ENCODE results near the gene COL16A1.

The COL16A1 gene

DNA sequence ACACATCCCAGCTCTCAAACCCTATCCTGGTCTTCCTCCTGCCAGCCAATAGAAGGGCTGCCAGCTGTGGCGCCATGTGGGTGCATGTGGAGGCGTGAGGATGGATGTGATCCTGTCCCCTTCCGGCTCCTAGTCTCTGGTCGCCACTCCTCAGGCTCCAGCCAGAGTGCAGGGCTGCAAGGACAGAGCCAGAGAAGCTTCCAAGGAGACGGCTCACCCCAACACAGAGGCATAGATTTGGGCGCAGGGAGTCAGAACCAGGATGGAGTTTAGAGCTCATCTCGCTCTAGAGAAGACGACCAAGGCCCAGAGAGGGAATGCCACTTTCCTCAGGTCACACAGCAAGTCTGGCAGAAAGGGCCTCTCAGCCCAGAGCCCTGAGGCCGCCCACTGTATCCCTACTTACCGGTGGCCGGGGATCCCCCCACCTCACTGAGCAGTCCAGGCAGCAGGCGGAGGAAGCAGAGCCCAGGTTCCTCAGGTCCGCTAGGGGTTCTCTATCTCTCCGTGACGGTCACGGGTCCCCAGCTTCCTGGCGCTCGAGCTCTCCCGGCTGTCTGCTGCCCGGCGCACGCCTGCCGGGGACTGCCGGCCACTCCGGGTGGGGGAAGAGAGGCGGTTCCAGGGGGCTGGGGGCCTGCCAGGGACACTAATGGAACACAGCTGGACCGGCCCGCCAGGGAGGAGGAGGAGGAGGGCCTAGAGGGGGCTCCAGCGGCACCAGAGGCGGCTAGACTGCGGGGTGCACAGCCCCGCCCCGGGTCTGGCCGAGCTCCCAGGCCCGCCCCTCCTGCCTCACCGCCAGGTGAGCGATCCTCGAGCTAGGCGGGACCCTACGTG lies at the start of gene COL16A1:
Gene COL16A1, minus strand, starts transcription at position 587 of the 840 bp plus-strand sequence. CDS start 1,824 bp downstream, outside the sequence.
- peak; percentile 95 for DNase-seq

DNA sequence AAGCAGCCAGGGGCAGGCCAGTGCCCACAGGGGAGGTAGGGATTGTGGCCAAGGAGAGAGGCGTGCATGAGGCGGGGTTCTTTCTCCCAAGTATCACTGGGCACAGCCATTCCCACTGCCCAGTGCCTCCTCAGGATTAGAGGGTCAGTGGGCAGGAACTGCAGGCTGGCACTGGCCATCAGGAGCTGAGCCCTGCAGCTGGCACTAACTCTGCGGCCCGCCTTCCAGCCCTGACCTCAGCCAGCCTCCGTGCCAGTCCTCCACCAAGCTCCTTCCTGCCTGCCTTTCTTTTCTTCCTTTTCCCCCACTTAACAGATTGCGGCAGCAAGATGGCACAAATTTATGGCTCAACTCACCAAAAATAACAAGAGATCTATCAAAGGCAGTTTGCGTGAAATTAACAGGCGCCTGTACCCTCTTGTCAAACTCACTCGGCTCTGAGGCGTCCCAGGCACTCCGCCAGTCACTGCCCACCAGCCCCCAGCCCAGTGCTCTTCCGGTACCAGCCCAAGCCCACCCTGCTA lies 49.2 kb upstream of the COL16A1 start:
- peak; percentile 42 for DNase-seq

DNA sequence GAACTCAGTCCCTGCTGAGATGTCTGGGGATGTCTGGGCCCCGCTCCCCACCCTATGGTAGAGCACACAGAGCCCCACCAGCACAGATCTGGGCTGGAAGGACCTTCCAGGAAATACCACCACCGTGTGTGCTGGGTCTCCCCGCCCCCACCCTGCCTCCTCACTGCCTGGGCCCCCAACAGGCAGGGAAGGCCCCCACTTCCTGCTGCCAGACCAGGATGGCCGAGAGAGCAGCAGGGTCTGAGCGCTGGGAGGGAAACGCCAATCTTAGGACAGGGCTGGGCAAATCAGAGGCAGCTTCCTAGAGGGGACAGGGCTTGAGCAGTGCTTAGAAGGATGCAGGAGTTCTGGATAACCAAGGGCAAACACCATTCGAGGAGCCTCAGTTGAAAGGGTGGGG lies 48.4 kb upstream of the COL16A1 start:
- no peak for DNase-seq

DNA sequence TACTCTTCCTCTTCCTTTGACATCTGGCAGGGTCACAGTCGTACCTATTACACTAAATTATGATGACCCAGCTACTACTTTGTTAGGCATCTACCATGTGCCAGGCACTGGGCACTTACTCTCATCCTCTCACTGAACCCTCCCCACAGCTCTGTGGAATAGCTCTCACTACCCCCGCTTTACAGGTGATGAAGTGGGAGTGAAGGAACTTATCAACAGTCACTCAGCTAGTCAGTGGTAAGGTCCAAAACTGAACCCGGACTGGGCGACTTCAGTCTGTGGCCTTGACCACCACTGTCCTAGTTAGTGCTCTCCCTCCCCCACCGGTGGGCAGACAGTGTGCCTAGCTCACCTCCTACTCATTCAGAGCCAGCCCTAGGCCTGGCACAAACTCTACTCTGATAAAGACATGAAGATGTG lies 48.0 kb upstream of the COL16A1 start:
- no peak for DNase-seq

DNA sequence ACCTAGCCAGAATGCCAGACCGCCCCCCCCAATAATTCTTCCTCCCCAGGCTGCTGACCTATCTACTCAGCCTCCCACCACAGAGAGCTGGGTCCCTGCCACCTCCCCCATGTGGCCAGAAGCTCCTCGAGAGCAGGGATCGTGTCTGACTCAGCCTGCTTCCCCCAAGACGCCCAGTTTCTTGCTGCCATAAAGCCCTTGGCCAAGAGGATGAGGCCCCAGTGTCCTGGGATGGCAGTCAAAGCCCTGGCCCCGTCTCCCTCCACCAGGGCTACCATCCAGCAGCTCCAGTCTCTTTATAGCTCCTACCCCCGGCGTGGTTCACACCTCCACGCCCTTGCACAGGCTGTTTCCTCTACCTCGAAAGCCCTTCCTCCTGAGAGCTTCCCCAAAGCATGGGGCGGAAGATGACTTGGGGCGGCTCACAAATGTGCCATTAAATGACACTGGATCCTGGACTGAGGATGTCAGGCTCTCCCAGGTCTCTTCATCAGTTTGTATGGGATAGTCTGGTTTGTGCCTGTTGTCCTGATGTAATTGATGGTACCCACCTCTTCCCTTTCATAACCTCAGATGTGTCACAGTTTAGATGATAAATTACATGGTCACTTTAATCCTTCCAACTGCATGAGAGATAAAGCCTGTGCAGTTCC lies 47.2 kb upstream of the COL16A1 start:
- DNase-seq, result no peak

DNA sequence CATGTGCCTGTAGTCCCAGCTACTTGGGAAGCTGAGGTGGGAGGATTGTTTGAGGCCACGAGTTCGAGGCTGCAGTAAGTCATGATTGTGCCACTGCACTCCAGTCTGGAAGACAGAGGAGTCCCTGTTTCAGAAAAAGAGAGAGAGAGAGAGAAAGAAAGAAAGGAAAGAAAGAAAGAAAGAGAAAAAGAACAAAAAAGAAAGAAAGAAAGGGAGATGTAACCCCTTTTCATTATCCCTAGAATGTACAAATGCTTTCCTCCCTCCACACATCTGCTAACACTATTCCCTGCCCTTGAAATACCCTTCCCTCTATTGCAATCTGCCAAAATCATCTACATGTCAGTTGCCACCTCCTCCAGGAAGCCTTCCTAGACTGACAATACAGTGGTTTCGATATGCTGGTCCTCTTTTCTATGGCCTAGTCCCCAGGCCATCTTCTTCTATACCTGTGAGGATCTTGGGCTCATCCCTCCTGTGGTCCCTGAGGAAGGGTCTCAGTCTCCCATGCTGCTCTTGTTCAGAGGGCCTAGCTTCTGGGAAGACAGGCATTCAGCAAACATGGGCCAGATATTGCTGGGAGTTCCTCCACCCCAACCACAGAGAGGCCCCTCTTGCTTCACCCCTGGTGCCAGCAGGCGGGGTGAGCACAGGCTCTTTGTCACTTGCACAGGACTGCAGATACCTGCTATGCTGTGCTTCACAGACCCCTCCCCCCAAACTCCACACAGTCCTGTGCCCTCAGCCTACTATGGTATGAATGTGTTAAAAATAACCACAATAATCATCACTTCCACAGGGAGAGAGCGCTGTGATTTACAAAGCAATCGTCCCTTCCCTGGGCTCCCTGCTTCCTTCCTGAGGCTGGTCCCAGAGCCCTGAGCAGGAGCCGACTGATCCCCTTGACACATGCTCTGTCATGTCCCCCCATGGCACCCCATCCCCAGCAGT lies 46.2 kb upstream of the COL16A1 start:
- DNase-seq, result no peak

DNA sequence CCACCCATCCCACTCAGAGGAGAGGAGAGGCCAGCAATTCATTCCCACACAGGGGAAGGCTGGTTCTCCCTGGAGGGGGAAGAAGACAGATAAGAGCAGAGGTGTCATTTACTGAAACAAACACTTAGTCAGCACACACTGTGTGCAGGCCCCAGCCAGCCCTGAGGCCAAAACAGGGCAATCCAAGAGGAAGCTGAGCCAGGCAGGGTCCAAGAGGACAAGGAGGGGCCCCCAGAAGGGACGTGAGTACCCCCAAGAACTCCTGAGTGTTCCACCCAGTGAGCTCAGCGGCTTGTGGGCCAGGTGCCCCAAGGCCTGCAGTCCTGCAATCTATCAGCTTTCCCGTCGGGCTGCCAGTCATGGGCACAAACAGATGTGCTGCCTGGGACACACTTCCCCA lies 44.5 kb upstream of the COL16A1 start:
- no peak for DNase-seq

DNA sequence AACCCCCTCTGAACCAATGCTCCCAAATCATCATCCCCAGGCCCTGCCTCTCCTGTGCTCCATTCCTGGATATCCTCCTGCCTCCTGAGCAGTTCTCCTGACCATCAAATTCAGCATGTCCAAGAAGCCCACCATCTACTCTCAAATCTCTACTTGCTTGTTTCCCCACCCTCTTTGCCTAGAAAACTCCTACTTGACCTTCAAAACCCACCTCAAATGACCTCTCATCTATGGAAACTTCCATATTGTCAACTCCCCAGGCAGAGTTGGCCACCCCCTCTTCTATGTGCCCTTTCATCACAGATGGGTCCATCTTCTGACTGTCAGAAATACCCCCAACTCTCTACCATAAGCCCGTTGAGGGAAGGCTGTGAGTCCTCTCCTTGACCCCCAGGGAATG lies 43.5 kb upstream of the COL16A1 start:
- no peak for DNase-seq

DNA sequence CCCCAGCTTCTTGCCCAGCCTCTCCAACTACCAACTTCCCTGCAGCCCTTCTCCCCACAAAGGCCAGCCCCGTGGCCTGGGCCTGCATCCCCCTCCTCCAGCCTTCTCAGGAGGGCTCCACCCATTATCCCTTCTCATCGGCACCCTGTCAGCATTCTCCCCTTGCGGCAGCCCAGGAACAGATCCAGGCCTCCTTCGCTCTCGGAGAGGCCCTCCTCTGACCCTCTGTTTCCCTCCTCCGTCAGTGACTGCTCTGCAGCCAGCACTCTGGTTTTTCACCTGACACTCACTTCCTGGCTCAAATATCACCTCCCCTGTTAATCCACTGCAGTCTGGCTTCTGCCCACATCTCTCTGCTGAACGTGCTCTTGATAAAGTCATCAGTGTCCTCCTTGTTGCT lies 42.9 kb upstream of the COL16A1 start:
- no peak for DNase-seq

DNA sequence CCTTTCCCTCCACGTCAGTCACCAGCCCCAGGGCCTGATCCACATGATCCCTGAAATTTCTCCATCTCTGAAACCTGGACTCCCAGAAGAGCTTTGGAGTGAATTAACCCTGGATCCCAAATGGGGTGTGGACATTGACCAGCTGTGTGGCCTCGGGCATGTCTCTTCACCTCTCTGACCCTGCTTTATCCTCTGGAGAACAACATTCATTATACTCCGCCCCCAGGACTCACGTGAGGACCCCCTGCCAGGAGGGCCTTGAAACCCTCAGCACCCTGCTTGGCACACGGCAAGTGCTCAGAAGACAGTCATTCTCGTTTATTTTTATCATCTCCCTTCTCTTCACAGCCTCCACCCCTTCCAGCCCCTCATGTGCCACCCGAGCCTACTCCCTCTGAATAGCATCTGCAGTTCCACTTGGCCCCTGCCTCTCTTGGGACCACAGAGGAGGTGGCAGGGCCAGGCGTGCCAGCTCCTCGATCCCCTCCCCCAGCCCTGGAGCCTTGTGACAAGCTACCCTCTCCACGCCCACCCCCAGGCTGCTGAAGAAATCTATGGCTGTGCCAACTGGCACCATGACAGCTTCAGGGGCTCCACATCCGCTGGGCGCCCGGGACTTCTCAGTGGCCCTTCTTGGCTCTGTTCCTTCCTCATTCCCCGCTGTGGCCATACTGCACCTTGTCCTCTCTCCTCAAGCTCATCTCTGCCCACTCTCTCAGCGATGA lies 42.3 kb upstream of the COL16A1 start:
- DNase-seq, result peak; percentile 54

DNA sequence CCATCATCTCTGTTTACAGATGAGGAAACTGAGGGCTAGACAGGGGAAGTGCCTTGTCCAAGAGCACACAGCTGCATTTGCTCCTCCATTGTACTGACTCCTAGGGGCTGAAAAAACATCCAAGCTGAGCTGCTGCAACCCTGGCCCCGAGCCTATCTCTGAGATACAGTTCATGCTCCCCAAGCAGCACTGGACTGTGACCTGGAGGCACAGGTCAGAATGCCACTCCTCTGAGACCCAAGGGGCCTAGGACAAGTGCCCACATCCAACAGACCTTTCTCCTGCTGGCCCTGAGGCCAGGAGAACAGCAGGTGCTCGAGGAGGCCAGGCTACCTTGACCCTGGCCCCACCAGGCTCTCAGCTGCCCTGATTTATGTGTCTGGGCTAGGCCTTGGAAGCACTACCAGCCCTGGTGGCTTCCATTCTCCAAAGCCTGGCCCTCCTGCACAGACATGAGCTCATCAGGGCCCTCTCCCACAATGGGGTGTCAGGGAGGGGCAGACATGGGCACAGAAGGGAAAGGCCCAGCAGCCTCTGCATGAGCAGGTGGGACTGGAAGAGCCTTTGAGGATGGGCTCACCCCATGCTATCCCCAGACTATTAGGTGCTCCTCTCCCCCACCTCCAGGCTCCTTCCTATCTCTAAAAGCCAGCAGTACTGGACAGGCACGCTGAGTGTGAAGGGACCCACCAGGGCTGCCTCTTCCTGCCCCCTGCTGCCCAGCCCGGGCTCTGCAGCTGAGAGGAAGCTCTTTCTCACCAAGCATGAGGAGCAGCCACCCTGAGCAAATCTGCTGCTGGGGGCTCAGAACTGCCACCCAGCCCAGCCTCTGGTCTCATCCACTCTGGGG lies 41.5 kb upstream of the COL16A1 start:
- DNase-seq, result peak; percentile 78

DNA sequence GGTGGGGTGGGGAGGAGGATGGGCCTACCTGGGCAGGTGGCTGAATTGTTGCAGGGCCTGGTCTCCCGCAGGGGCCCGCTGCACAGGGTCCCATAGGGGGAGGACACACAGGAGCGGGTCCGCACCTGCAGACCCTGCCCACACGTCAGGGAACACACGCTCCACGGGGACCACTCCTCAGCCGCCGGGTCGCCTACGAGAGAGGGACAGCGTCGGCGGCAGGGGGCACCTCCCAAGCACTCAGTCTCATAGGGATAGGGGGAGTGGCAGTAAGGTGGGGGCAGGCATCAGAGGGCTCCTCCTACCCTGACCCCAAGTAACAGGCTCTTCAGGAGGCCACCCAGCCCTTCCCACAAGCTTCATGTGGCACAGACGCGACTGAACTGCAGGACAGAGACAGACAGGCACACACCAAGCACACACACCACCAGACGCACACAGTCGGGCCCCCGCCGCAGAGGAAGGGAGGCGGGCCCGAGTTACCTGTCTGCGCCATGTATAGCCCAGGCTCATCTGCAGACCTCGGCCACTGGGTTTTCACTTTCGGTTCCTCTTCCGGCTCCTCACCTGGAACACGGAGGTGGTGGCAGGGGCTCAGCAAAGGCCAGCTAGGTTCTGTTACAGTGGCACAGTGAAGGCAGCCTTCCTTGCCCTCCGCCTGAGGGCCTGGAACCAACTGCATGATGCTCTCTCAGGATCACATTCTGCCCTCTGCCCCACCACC lies 40.5 kb upstream of the COL16A1 start:
- DNase-seq, result no peak

DNA sequence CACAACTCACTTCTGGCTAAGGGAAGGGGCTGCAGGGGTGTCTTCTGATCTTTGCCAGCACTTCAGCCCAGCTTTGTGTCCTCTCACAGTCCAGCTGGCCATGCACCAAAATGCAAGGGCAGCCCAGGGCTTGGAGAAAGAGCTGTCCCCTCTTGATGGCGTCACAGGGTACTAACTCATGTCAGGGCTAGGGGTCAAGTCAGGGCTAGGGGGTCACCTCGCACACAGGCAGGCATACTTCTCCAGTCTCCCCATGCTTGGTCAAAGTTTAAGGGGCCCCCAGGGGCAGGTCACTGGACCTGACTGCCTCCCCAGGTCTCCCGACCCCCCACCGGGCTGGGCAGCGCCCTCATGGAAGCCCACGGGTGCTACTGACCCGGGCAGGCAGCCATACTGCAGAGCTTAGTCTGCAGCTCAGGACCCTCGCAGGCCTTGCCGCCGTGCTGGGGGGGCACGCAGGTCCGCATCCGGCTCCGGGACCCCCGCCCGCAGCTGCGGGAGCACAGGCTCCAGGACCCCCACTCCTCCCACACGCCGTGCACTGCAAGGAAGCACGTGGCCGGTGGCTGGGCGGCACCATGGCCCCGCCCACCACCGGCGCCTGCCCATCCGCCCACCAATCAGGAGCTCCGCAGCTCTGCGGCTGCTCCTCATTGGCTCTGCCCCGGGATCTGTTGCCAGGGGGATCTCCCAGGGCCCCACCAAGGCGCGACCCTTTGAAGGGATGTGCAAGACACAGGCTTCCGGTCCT lies 38.8 kb upstream of the COL16A1 start:
- no peak for DNase-seq

DNA sequence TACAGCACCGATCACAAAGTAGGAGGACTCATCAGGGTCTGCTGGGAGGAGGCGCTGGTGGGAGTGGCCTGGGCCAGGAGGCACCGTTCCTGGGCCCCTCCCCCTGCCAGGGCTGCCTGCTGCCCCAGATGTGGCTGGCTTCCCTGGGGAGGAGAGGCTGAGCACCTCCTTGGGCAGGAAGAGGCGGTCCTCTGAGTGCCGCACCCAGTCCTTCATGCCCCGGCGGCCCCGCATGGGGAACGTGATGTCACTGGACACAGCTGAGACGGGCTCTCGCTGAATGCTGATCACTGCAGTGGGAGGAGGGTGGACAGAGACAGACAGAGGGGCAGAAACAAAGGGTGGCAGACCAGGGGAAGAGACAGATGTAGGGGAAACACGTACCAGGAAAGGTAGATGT lies 35.5 kb upstream of the COL16A1 start:
- DNase-seq, result no peak

DNA sequence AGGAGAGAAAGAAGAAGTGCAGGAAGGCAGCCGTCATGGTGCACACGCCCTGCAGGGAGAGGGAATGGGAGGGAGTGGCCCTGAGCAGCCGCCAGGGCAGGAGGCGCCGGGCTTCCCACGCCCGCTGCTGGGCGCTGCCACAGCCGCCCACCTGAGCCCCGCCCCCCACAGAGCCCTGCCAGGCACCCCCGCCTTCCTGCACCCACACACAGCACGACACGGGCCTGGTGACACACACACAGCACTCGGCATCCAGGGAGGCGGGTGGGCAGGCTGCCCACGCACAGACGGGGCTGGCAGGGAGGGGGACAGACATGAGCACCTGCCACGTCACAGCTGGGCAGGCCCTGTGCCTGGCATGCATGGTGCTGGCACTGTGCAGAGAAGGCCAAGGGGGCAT lies 32.9 kb upstream of the COL16A1 start:
- DNase-seq, result no peak

DNA sequence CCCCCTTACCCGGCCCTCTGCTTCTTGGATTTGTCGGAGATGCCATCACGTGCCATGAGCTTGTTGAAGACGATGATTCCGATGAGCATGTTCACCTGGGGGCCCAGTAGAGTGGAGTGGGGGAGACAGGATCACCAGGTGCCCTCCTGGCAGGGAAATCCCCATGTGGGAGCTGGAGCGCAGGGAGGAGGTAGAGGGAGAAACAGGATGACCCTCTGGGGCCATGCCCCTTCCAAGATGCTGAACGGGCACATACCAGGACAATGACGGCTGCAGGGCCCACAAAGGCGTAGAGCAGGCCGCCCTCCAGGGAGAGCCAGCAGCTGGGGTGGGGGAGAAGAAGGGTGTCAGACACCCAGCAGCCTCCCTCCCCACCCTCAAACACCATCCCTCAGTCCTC lies 31.8 kb upstream of the COL16A1 start:
- DNase-seq, result no peak

DNA sequence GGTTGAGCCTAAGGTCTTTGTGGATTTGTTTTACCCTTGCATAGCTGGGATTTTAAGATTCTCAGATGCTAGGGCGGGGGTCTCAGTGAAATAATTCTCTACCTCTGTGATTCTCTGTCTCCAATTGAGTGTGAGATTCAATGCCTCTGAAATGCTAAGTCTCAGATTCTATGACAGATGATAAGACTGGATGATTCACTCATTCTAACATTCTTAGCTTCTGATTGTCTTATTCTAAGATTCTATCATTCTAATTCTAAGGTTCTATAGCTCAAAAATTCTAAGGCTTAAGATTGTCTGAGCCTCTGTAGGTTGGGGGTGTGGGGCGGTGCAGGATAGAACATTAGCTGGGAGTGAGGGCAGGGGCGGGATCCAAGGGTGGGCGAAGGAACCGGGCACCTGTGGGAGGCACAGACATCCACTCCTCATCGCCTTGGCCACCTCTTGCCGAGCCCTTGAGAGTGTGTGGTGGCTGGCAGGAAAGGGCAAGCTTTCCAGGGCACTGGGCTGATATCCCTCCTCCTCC lies 30.8 kb upstream of the COL16A1 start:
- no peak for DNase-seq

DNA sequence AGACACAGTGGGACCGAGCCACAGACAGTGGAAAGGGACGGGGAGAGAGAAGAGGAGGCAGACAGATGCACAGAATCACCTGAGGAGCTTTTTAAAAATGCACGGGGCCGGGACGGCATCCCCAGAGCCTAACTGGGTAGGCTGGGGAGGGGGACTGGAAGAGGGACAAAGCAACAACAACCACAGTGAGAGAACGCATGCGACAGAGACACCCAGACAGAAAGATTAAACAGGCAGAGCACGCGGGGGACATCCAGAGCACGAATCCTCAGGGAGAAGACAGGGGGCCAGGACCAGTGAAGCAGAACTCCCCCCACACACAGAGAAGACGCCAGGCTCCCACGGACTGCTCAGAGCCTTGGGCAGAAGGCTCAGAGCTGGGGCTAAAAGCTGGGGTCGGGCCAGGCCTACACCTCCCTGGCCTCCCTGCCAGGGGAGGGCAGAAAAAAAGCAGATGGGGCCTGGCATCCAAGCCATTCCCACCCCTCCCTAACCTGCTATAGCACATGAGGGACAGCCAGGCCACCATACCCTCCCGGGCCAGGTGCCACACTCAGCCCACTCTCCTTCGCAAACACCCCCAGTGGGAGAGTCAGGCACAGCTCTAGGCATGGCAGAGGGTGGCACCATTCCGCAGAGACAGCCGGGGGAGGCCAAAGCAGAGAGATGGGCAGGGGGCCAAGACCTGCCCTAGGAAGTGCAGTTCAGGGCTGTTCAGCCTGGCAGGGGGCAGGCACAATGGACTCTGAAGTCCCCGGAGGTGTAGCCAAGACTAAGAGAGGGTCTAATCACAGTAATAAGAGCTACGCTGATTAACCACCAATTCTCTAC lies 29.8 kb upstream of the COL16A1 start:
- DNase-seq, result no peak
